Caco-2 (cell line): ENCODE measurements around the gene ANKRD40. TPM values are rescaled to one million over a fixed set of nuclear protein-coding genes. Genes with fewer than 3 reads are reported as not detected.

ENCODE experiments used
- BruUV-seq: library from RNA; stranded (reverse); fragments of 400-500 nt; replicated peaks from 2 replicates; lab custom pipeline; 2021; lab: Mats Ljungman, UMichigan
- CTCF ChIA-PET: fragments of 300-600 bp; sonication (Branson Sonifier 250); formaldehyde crosslinking; loops from one replicate; lab custom pipeline; 2022; ENCODE audit warnings: antibody characterized with exemption; lab: Charles Lee
- POLR2A ChIA-PET: fragments of 300-600 bp; sonication (Branson Sonifier 250); formaldehyde crosslinking; loops from one replicate; lab custom pipeline; 2022; ENCODE audit warnings: antibody characterized with exemption; lab: Charles Lee
- DNase-seq, 2 experiments: peaks; one replicate each; pipeline versions ENCODE4 v3.0.0 to v3.0.0-alpha.2; 2020 to 2022
- H3K27me3 ChIP-seq: replicated peaks from 2 replicates; pipeline ENCODE4 v1.6.0; 2011; ENCODE audit warnings: low read length; ENCODE audit not compliant: control insufficient read depth, insufficient read depth
- H3K36me3 ChIP-seq: 2 replicates; pipeline ENCODE4 v1.5.1; 2011; ENCODE audit warnings: low read length; ENCODE audit not compliant: control insufficient read depth, insufficient read depth
- H3K4me1 ChIP-seq: fragments of 250-450 bp; sonication (Bioruptor Pico); 2 replicates; pipeline ENCODE4 v1.5.1; 2020; ENCODE audit warnings: mild to moderate bottlenecking
- H3K4me3 ChIP-seq: 2 replicates; pipeline ENCODE4 v1.5.1; 2011; ENCODE audit warnings: low read depth, mild to moderate bottlenecking, control low read depth, low read length
- H3K9me3 ChIP-seq: fragments of 250-450 bp; sonication (Bioruptor Pico); 2 replicates; pipeline ENCODE4 v1.5.1; 2020; ENCODE audit warnings: mild to moderate bottlenecking, moderate library complexity
- H3K27ac Mint-ChIP-seq: one replicate; pipeline ENCODE4 v1.8.0; 2022; ENCODE audit warnings: mixed read lengths; ENCODE audit not compliant: unreplicated experiment
- H3K27me3 Mint-ChIP-seq: one replicate; pipeline ENCODE4 v1.8.0; 2022; ENCODE audit warnings: mixed read lengths; ENCODE audit not compliant: insufficient read depth, unreplicated experiment
- H3K36me3 Mint-ChIP-seq: one replicate; pipeline ENCODE4 v1.8.0; 2022; ENCODE audit warnings: mild to moderate bottlenecking, mixed read lengths; ENCODE audit not compliant: insufficient read depth, unreplicated experiment
- H3K4me1 Mint-ChIP-seq: one replicate; pipeline ENCODE4 v1.8.0; 2022; ENCODE audit warnings: low read depth, mixed read lengths; ENCODE audit not compliant: unreplicated experiment
- H3K4me3 Mint-ChIP-seq: one replicate; pipeline ENCODE4 v1.8.0; 2022; ENCODE audit warnings: mild to moderate bottlenecking, moderate library complexity, mixed read lengths; ENCODE audit not compliant: unreplicated experiment
- H3K9me3 Mint-ChIP-seq: one replicate; pipeline ENCODE4 v1.8.0; 2022; ENCODE audit warnings: mixed read lengths; ENCODE audit not compliant: unreplicated experiment
- CTCF ChIP-seq, 2 experiments: fragments of 200-600 bp in 1 of 2; IDR thresholded peaks; 1 replicate in 1 of 2; 2 replicates in 1 of 2; pipeline versions ENCODE4 v1.5.1 to v1.8.0; 2011 to 2022; ENCODE audit warnings: antibody characterized with exemption in 1 of 2, control low read depth in 1 of 2, inconsistent platforms in 1 of 2, low read depth in 1 of 2, low read length in 1 of 2, mild to moderate bottlenecking in 1 of 2, moderate library complexity in 1 of 2; ENCODE audit not compliant: insufficient read depth in 1 of 2, severe bottlenecking in 1 of 2, unreplicated experiment in 1 of 2
- intact Hi-C: fragments of 100-400 bp; cut with micrococcal nuclease; formaldehyde crosslinking; loops from one replicate; pipeline ENCODE4 v1.10.0; 2022; ENCODE audit not compliant: unreplicated experiment
- total RNA-seq: library from RNA; stranded (reverse); gene quantifications from 2 replicates; pipeline ENCODE4 v1.2.3, GENCODE V29; 2022

Gene ANKRD40
- total RNA-seq, 1 experiment from 2014 or later = 113 TPM

- Histone ChIP-seq H3K27me3 (no peaks in the 10 kb centered on the region), H3K9me3 (no peaks in the 10 kb centered on the region), H3K36me3 (no peaks in the 10 kb centered on the region), H3K4me1 (peaks cover 36% of the 10 kb centered on the region), H3K4me3 (no peak overlapping the region)
- intact Hi-C loops = no loop called here
- DNase-seq = no peak
- no peak for TF ChIP-seq CTCF (IDR thresholded peaks at IDR 0.05; ENCODE audit: insufficient read depth in 1 of 2, low read depth in 1 of 2, low read length in 1 of 2, severe bottlenecking in 1 of 2, unreplicated experiment in 1 of 2)
- BruUV-seq = no TSS peak
- Mint-ChIP-seq H3K27me3 (no peaks in the 10 kb centered on the region), H3K9me3 (no peaks in the 10 kb centered on the region), H3K4me3 (no peak overlapping the region), H3K4me1 (peaks cover 55% of the 10 kb centered on the region), H3K36me3 (peaks cover 17% of the 10 kb centered on the region), H3K27ac (peak overlapping the region; percentile 92)
- ChIA-PET POLR2A (interaction anchor here (1.1 to 1.3 kb wide), 2 partner anchors 27 to 35 kb away, joined by 3 to 5 read pairs; no protein-coding TSS in a partner anchor), CTCF (interaction anchor here (0.6 to 1.4 kb wide), 3 partner anchors 22 to 1011 kb away, joined by 4 to 8 read pairs (median 4); no protein-coding TSS in a partner anchor)
Observed at GRCh38 chr17:50662632-50663225, 45.0 kb downstream of the ANKRD40 start.

- ChIA-PET POLR2A (interaction anchor here (1.1 to 1.3 kb wide), 4 partner anchors 23 to 205 kb away, joined by 3 to 5 read pairs (median 4); partner anchors contain the start of gene TOB1), CTCF (interaction anchor here (0.6 to 2.6 kb wide), 13 partner anchors 9 to 182 kb away, joined by 3 to 23 read pairs (median 4); partner anchors contain the start of gene CACNA1G)
- peak; percentile 86 to 92 for DNase-seq
- Mint-ChIP-seq H3K36me3 (peaks cover 13% of the 10 kb centered on the region), H3K9me3 (no peaks in the 10 kb centered on the region), H3K27ac (peak overlapping the region; percentile 92), H3K4me1 (peaks cover 47% of the 10 kb centered on the region), H3K4me3 (peak overlapping the region; percentile 16), H3K27me3 (no peaks in the 10 kb centered on the region)
- Histone ChIP-seq H3K9me3 (no peaks in the 10 kb centered on the region), H3K4me1 (peaks cover 31% of the 10 kb centered on the region), H3K4me3 (no peak overlapping the region), H3K27me3 (no peaks in the 10 kb centered on the region), H3K36me3 (peaks cover 3% of the 10 kb centered on the region; the same call in 1 of the 2 replicates)
- TF ChIP-seq CTCF (IDR thresholded peaks at IDR 0.05; ENCODE audit: insufficient read depth in 1 of 2, low read depth in 1 of 2, low read length in 1 of 2, severe bottlenecking in 1 of 2, unreplicated experiment in 1 of 2) = no peak
- BruUV-seq = no TSS peak
- intact Hi-C loops = loop anchor here (2.0 kb wide), 1 partner anchor 33 kb away; no protein-coding TSS in a partner anchor
Observed at GRCh38 chr17:50661795-50662391, 45.8 kb downstream of the ANKRD40 start.

GRCh38 chr17:50661348-50661747 lies 46.4 kb downstream of the ANKRD40 start:
- Histone ChIP-seq H3K4me1 (peaks cover 31% of the 10 kb centered on the region), H3K4me3 (no peak overlapping the region), H3K9me3 (no peaks in the 10 kb centered on the region), H3K27me3 (no peaks in the 10 kb centered on the region), H3K36me3 (peaks cover 3% of the 10 kb centered on the region; the same call in 1 of the 2 replicates)
- no peak for TF ChIP-seq CTCF (IDR thresholded peaks at IDR 0.05; ENCODE audit: insufficient read depth in 1 of 2, low read depth in 1 of 2, low read length in 1 of 2, severe bottlenecking in 1 of 2, unreplicated experiment in 1 of 2)
- peaks cover 46% of the 10 kb centered on the region for H3K4me1 Mint-ChIP-seq
- no TSS peak for BruUV-seq
- peaks cover 13% of the 10 kb centered on the region for H3K36me3 Mint-ChIP-seq
- H3K27me3 Mint-ChIP-seq = no peaks in the 10 kb centered on the region
- POLR2A ChIA-PET = interaction anchor here (1.0 to 1.3 kb wide), 4 partner anchors 23 to 205 kb away, joined by 3 to 8 read pairs (median 5); partner anchors contain the start of gene TOB1
- CTCF ChIA-PET = interaction anchor here (0.6 to 2.6 kb wide), 15 partner anchors 9 to 236 kb away, joined by 3 to 23 read pairs (median 4); partner anchors contain the start of gene CACNA1G
- H3K9me3 Mint-ChIP-seq = no peaks in the 10 kb centered on the region
- intact Hi-C loops = loop anchor here (2.0 kb wide), 1 partner anchor 33 kb away; no protein-coding TSS in a partner anchor
- H3K4me3 Mint-ChIP-seq = peak overlapping the region; percentile 16
- peak overlapping the region; percentile 92 for H3K27ac Mint-ChIP-seq
- DNase-seq = no peak
